GM21360 (cell line): ENCODE data around the gene MAP4K1.

ENCODE experiments used
- ATAC-seq: cut with Tn5 transposase; IDR thresholded peaks from one replicate; pipeline ENCODE4 v1.9.1; 2021; ENCODE audit warnings: mild to moderate bottlenecking, moderate library complexity; ENCODE audit not compliant: unreplicated experiment

The MAP4K1 gene

DNA sequence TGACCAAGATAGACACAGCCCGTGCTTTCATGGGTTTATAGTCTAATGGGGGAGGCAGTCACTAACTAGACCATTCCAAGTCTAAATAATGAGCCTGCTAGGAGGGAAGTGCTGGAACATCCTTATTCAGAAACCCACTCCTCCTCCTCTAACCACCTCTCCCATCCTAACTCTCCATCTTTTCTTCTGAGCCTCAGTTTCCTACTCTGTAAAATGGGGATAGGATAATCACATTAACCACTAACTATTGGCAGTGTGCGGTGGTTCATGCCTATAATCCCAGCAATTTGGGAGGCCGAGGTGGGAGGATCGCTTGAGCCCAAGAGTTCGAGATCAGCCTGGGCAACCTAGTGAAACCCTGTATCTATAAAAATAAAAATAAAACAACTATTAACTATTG, 68.7 kb downstream of the MAP4K1 start:
- no peak for ATAC-seq

DNA sequence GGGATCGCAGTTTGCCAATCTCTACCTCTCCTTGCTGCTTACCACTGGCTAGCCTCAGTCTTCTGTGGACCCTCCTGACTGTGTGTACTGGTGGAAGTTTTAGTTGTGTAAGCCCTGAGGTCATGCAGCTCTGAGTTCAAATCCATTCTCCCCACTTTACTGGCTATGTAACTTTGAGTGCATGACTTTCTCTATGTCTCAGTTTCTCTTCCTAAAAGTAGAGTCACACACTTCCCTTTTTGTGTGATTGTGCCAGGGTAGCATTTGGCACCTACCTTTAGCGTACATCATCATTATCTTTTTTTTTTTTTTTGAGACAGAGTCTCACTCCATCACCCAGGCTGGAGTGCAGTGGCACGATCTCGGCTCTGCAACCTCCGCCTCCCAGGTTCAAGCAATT, 70.3 kb downstream of the MAP4K1 start:
- ATAC-seq = no peak

DNA sequence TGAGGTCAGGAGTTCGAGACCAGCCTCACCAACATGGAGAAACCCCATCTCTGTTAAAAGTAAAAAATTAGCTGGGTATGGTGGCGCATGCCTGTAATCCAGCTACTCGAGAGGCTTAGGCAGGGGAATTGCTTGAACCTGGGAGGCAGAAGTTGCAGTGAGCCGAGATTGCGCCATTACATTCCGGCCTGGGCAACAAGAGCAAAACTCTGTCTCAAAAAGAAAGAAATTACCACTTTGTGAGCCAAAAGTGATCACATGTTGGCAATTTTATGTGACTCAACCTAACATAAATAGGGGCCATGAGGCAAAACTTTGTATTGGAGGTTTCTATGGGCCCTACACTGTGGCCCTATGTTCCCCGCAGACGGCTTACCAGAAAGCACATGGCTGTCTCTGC, 72.2 kb downstream of the MAP4K1 start:
- ATAC-seq = no peak

DNA sequence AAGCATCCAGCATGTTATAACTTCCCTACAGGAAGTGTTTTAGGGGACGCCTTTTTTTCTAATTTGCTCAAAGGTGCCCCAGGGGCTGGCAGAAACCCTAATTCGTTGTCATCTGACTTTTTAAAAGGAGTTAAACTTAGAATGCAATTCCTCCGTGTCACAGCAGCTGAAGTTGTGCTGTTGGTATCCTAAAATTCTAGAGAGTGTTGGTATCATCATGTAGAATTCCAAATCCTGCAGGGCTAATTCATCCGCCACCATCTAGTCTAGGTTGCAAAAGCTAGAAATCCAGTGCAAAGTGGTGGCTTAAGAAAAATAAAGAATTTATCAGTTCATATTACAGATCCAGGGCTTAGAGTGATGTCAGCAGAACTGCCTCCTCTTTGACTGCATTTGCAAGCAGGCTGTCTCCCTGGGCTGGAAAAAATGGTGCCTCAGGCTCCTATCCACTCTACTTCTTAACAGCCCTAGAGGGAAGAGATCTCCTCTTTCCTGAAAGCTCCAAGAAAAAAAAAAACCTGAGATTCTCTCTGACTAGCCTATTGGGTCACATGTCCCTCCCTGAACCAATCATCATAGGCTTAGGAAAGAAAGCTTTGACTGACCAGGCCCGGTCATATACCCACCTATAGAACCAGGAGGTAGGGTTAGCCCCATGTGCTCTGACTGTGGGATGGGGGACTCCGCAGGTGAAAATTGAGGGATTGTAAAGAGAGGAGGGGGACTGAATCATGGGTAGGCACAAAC, 73.0 kb downstream of the MAP4K1 start:
- ATAC-seq = no peak

DNA sequence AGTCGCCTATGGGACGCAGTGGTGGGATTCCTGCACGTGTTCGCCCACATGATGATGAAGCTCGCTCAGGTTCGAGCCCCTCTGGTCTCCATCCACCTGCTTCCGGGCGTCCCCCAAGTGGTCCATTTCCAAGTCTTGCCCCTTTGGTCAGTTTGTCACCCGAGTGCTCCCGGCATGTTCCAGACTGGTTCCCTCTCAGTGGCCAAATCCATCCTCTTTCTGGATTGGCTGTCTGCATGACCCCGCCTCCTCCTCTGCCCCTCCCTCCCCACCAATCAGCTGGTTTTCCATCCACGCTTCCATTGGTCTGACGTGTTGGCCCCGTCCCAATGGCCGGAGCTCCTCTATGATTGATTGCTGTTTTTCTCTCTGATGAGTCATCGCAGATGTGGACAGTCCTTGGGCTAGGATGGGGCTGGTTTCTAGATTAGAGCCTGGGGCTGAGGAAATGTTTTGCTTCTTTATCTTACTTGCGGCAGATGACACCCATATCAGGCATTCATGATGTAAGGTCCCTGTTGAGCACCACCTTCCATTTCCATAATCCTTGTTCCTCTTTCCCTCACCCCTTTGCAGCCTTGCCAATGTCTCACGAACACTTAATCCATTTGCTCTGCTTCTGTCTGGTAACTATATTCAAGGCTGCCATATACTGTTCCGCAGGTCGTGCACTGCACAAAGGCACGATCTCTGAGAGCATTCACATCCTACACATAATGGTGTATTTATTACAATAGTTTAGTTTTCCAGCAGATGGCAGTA, 73.8 kb downstream of the MAP4K1 start:
- no peak for ATAC-seq

DNA sequence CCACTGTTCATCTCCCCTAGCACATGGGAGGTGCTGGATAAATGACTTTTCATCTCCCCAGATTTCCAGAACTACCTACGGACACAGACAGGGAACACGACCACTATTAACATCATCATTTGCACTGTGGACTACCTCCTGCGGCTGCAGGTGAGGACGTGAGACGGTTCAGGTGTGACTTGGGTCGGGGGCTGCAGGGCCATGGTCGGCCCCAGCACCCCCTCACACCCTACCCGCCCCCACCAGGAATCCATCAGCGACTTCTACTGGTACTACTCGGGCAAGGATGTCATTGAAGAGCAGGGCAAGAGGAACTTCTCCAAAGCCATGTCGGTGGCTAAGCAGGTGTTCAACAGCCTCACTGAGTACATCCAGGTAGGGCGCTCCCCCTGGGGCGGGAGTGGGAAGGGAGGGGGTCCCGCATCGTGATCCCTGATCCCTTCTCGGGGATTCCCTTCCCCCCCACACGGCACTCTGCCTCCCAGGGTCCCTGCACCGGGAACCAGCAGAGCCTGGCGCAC, 74.4 kb downstream of the MAP4K1 start:
- ATAC-seq = no peak

DNA sequence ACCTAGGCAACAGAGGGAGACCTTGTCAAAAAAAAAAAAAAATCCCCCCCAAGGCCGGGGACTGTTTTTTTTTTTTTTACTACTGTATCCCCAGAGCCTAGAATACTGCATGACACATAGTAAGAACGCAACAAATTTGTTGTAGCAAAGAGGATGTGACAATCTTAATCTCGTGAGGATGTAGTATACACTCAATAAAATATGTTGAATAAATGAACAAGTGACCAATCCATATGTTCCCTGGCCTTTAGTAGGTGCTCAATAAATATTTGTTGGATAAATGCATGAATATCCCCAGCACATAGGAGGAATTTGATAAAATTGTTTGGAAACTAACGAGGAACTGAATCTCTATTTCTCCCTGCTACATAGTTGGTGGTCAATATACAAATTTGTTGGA, 75.7 kb downstream of the MAP4K1 start:
- ATAC-seq = no peak

DNA sequence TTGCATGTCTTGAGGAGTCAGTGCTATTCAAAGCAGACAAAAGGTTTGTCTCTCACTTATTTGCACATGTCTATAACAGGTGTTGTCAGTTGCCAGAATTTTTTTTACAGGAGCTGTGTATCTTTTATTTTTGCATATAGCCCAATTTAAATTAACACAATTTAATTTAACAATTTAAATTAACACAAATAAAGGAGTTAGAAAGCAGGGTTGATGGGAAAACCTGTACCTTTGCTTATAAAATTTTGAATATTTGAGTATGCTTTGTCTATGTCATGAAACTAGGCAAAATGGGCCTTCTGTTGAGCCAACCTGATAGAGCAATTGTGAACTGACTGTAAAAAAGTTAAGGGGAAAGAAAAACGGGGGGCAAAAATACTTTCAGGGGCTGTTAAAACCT, 78.0 kb downstream of the MAP4K1 start:
- no peak for ATAC-seq

DNA sequence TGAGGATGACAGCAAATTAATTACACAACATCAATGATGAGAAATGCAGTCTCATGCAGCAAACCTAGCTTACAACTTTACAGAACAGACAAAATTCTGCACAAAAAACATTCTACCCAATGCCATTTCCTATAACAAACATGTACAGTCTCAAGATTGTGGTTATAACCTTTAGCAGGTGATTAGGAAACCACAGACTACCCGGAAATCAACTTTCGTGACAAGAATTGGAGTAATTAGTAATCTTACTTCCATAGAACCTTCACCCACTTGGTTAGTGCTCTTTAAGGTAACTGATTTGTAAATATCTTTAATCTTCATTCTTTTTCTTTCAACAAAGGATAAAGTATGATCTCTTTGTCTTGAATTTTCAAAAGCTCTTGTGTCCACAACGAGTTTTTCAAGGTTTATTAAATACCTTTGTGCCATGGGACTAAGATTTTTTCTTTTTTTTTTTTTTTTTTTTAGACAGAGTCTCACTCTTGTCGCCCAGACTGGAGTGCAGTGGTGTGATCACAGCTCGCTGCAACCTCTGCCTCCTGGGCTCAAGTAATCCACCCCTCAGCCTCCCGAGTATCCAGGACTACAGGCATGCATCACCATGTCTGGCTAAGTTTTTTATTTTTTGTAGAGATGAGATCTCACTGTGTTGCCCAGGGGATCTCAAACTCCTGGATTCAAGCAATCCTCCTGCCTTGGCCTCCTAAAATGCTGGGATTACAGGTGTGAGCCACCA, 78.8 kb downstream of the MAP4K1 start:
- ATAC-seq = no peak

DNA sequence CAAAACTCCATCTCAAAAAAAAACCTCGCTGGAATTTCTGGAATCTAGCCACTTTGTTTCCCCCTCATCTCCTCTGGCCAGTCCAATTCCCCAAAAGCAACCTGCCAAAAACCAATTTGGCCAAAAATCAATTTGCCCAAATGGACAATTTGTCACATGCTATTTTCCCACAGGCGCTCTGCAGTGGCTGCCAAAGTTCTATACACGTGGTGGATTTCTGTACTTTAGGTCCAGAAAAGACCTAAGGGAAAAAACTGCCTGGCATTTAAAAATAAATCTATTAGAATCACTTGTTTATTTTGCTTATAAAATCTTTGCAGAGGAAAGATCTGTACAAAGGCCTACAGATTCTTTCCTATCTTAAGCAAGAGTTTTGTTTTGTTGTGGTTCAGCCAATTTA, 79.4 kb downstream of the MAP4K1 start:
- ATAC-seq = no peak
